Endothelial cell of umbilical vein (primary cell): ENCODE results near the gene KIF6. TPM values are rescaled to one million over a fixed set of nuclear protein-coding genes. Genes with fewer than 3 reads are reported as not detected.

Source experiments
- BruUV-seq: library from RNA; stranded (reverse); fragments of 400-500 nt; replicated peaks from 2 replicates; lab custom pipeline; 2021; lab: Mats Ljungman, UMichigan
- CTCF ChIA-PET: fragments of 300-600, 350-600 bp; sonication (Branson Sonifier 250); formaldehyde crosslinking; loops from one replicate; lab custom pipeline; 2021; ENCODE audit warnings: antibody characterized with exemption, inconsistent platforms; lab: Charles Lee
- POLR2A ChIA-PET: fragments of 300-600, 350-600 bp; sonication (Branson Sonifier 250); formaldehyde crosslinking; loops from one replicate; lab custom pipeline; 2021; ENCODE audit warnings: antibody characterized with exemption, inconsistent platforms; lab: Charles Lee
- DNase-seq: peaks from one replicate; pipeline ENCODE4 v3.0.0-alpha.2; 2011; ENCODE audit warnings: low read depth, low spot score
- FAIRE-seq: peaks from 2 replicates; lab custom pipeline; 2011; peaks lifted over from hg19 to GRCh38; lab: Jason Lieb, UNC
- H2AFZ ChIP-seq: 2 replicates; pipeline ENCODE4 v1.6.0; 2012; ENCODE audit warnings: low read depth, low read length, control low read depth, inconsistent platforms
- H3K27ac ChIP-seq: 2 replicates; pipeline ENCODE4 v1.5.1; 2011; ENCODE audit warnings: low read depth, mild to moderate bottlenecking, control low read depth, low read length, moderate library complexity; ENCODE audit not compliant: insufficient read depth
- H3K27me3 ChIP-seq, 2 experiments: 2 replicates each; pipeline versions ENCODE4 v1.6.0 to v1.6.1; 2011; ENCODE audit warnings: low read length in 2 of 2, mixed read lengths in 1 of 2; ENCODE audit not compliant: control insufficient read depth in 2 of 2, insufficient read depth in 2 of 2
- H3K36me3 ChIP-seq, 2 experiments: 2 replicates in 1 of 2; 3 replicates in 1 of 2; pipeline ENCODE4 v1.5.1; 2011; ENCODE audit warnings: low read length in 2 of 2, mild to moderate bottlenecking in 1 of 2, moderate library complexity in 1 of 2; ENCODE audit not compliant: control insufficient read depth in 2 of 2, insufficient read depth in 2 of 2; ENCODE audit errors: extremely low read depth in 1 of 2
- H3K4me1 ChIP-seq: 3 replicates; pipeline ENCODE4 v1.5.1; 2011; ENCODE audit warnings: mild to moderate bottlenecking, low read length; ENCODE audit not compliant: control insufficient read depth, insufficient read depth; ENCODE audit errors: extremely low read depth
- H3K4me2 ChIP-seq: 2 replicates; pipeline ENCODE4 v1.6.1; 2011; ENCODE audit warnings: low read length, control low read depth, mixed read lengths; ENCODE audit not compliant: insufficient read depth
- H3K4me3 ChIP-seq, 3 experiments: fragments of 200-600 bp in 1 of 3; sonication (generic), shearing (Covaris generic) in 1 of 3; replicated peaks in 1 of 3; 2 replicates each; pipeline ENCODE4 v1.5.1; 2011 to 2016; ENCODE audit warnings: control low read depth in 3 of 3, low read length in 3 of 3, mild to moderate bottlenecking in 2 of 3, inconsistent platforms in 1 of 3, low read depth in 1 of 3, moderate library complexity in 1 of 3; ENCODE audit not compliant: insufficient read depth in 1 of 3
- H3K79me2 ChIP-seq: 2 replicates; pipeline ENCODE4 v1.6.0; 2012; ENCODE audit warnings: low read length, inconsistent platforms; ENCODE audit not compliant: control insufficient read depth, insufficient read depth
- H3K9ac ChIP-seq: replicated peaks from 2 replicates; pipeline ENCODE3; 2011; ENCODE audit warnings: low read length, control low read depth; ENCODE audit not compliant: insufficient read depth; ENCODE audit errors: extremely low read depth
- H3K9me1 ChIP-seq: replicated peaks from 3 replicates; pipeline ENCODE4 v1.6.0; 2011; ENCODE audit warnings: mild to moderate bottlenecking, low read length; ENCODE audit not compliant: control insufficient read depth, insufficient read depth; ENCODE audit errors: extremely low read depth
- H3K9me3 ChIP-seq: replicated peaks from 2 replicates; pipeline ENCODE4 v1.5.1; 2012; ENCODE audit warnings: low read length, inconsistent platforms; ENCODE audit not compliant: control insufficient read depth, insufficient read depth
- H4K20me1 ChIP-seq: replicated peaks from 2 replicates; pipeline ENCODE3; 2011; ENCODE audit warnings: mild to moderate bottlenecking, low read length; ENCODE audit not compliant: control insufficient read depth, insufficient read depth; ENCODE audit errors: extremely low read depth
- EZH2 ChIP-seq: IDR thresholded peaks from 2 replicates; pipeline ENCODE4 v1.6.1; 2012; ENCODE audit warnings: borderline replicate concordance, low read depth, mild to moderate bottlenecking, moderate library complexity, low read length, inconsistent platforms; ENCODE audit not compliant: severe bottlenecking
- FOS ChIP-seq: IDR thresholded peaks from 2 replicates; pipeline ENCODE4 v1.6.1; 2011; ENCODE audit warnings: mild to moderate bottlenecking, low read length, moderate library complexity, borderline replicate concordance; ENCODE audit not compliant: insufficient read depth
- GATA2 ChIP-seq: IDR thresholded peaks from 2 replicates; pipeline ENCODE4 v1.7.0; 2011; ENCODE audit warnings: low read depth, mild to moderate bottlenecking, moderate library complexity, mixed read lengths, low read length; ENCODE audit not compliant: insufficient read length, insufficient read depth
- JUN ChIP-seq: IDR thresholded peaks from 2 replicates; pipeline ENCODE4 v1.6.1; 2011; ENCODE audit warnings: borderline replicate concordance, low read depth; ENCODE audit not compliant: insufficient read length, insufficient read depth
- MYC ChIP-seq: IDR thresholded peaks from one replicate; pipeline ENCODE4 v1.6.1; 2011; ENCODE audit warnings: mild to moderate bottlenecking, low read depth, low read length
- POLR2A ChIP-seq: IDR thresholded peaks from 2 replicates; pipeline ENCODE4 v1.6.1; 2012; ENCODE audit warnings: low read depth, mild to moderate bottlenecking, control low read depth, low read length
- POLR2AphosphoS5 ChIP-seq: IDR thresholded peaks from 2 replicates; pipeline ENCODE4 v1.6.1; 2012; ENCODE audit warnings: low read depth, mild to moderate bottlenecking, control low read depth, low read length, moderate library complexity; ENCODE audit not compliant: insufficient read depth
- dilution Hi-C: fragments of 300-500 bp; cut with MboI; formaldehyde crosslinking; loops from one replicate; pipeline ENCODE4 v1.15.0; 2019; ENCODE audit warnings: low sequenced_read_pairs; ENCODE audit not compliant: extremely low pct_ligation_motif_present
- intact Hi-C: fragments of 100-400 bp; cut with micrococcal nuclease; formaldehyde crosslinking; loops from one replicate; pipeline ENCODE4 v1.10.0; 2022
- polyA plus RNA-seq, 4 experiments: library from polyadenylated mRNA; depleted of rRNA in 3 of 4; stranded (reverse) in 3 of 4; unstranded in 1 of 4; fragments of >200 nt; gene quantifications; 2 replicates each; pipeline versions ENCODE4 v1.2.1 to v1.2.3, GENCODE V29; 2011 to 2012; ENCODE audit warnings: missing spikeins in 1 of 4
- total RNA-seq: library from RNA; stranded (reverse); gene quantifications from 2 replicates; pipeline ENCODE4 v1.2.3, GENCODE V29; 2021
- TF ChIP-seq, protein P1 (sequence below), 2 donors: IDR thresholded peaks; 1 replicate in 1 of 2; 2 replicates in 1 of 2; pipeline ENCODE4 v1.5.1; 2011; ENCODE audit warnings: low read length in 2 of 2, mild to moderate bottlenecking in 2 of 2, moderate library complexity in 2 of 2, control low read depth in 1 of 2, inconsistent platforms in 1 of 2, low read depth in 1 of 2; ENCODE audit not compliant: insufficient read depth in 1 of 2; ENCODE audit errors: extremely low read depth in 1 of 2
- TF ChIP-seq, protein P2 (sequence below): IDR thresholded peaks from 2 replicates; pipeline ENCODE4 v1.6.1; 2011; ENCODE audit not compliant: insufficient read depth, insufficient read length

The KIF6 gene
- total and polyA plus RNA-seq, 2 donors (not counting 3 experiments of a cell fraction or from before 2014, with no cell fraction given) = not detected

- intact Hi-C loops = no loop called here
- Histone ChIP-seq H3K4me3 (no peak overlapping the region), H3K9ac (no peak overlapping the region), H3K4me1 (no peaks in the 10 kb centered on the region), H3K4me2 (no peak overlapping the region), H4K20me1 (no peaks in the 10 kb centered on the region), H3K79me2 (no peaks in the 10 kb centered on the region), H3K9me1 (no peaks in the 10 kb centered on the region), H3K27ac (no peak overlapping the region), H3K36me3 (no peaks in the 10 kb centered on the region), H3K27me3 (no peaks in the 10 kb centered on the region), H2AFZ (no peak overlapping the region), H3K9me3 (no peaks in the 10 kb centered on the region)
- CTCF ChIA-PET = interaction anchor here (1.1 to 1.2 kb wide), 2 partner anchors 10 to 539 kb away, joined by 3 to 4 read pairs; no protein-coding TSS in a partner anchor
- dilution Hi-C loops = no loop called here
- no peak for FAIRE-seq
- DNase-seq = no peak
- POLR2A ChIA-PET = no interaction called here
- BruUV-seq = no TSS peak
- no peak for TF ChIP-seq FOS
- no peak for TF ChIP-seq GATA2
- TF ChIP-seq POLR2A = no peak
- TF ChIP-seq, protein P1, sequence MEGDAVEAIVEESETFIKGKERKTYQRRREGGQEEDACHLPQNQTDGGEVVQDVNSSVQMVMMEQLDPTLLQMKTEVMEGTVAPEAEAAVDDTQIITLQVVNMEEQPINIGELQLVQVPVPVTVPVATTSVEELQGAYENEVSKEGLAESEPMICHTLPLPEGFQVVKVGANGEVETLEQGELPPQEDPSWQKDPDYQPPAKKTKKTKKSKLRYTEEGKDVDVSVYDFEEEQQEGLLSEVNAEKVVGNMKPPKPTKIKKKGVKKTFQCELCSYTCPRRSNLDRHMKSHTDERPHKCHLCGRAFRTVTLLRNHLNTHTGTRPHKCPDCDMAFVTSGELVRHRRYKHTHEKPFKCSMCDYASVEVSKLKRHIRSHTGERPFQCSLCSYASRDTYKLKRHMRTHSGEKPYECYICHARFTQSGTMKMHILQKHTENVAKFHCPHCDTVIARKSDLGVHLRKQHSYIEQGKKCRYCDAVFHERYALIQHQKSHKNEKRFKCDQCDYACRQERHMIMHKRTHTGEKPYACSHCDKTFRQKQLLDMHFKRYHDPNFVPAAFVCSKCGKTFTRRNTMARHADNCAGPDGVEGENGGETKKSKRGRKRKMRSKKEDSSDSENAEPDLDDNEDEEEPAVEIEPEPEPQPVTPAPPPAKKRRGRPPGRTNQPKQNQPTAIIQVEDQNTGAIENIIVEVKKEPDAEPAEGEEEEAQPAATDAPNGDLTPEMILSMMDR (IDR thresholded peaks at IDR 0.05; ENCODE audit: extremely low read depth in 1 of 2, insufficient read depth in 1 of 2, low read depth in 1 of 2, low read length in 2 of 2) = no peak
- TF ChIP-seq, protein P2, sequence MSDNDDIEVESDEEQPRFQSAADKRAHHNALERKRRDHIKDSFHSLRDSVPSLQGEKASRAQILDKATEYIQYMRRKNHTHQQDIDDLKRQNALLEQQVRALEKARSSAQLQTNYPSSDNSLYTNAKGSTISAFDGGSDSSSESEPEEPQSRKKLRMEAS = no peak
- no peak for TF ChIP-seq EZH2
- TF ChIP-seq MYC = no peak
- TF ChIP-seq JUN = no peak
- no peak for TF ChIP-seq POLR2AphosphoS5
Measured at GRCh38 chr6:39353698-39354315, 371.4 kb downstream of the KIF6 start.
